Natural killer cell (primary cell): ENCODE measurements around the gene ECI2. TPM values are rescaled to one million over a fixed set of nuclear protein-coding genes. Genes with fewer than 3 reads are reported as not detected.
"Not testable (repeated sequence)": the region's sequence is repeated elsewhere in the genome, so short reads cannot be mapped to it uniquely, and the experiment has no call there.

Experiments used
- ATAC-seq, 3 donors: fragments of 150-1000 bp in 2 of 3; fragments of 200-7000 bp in 1 of 3; cut with Tn5 transposase; 1 replicate in 1 of 3; 2 replicates in 2 of 3; pipeline ENCODE4 v1.10.0; 2021; ENCODE audit warnings: mild to moderate bottlenecking in 2 of 3, moderate library complexity in 2 of 3
- DNase-seq, 2 donors: peaks; one replicate each; pipeline versions ENCODE4 v3.0.0 to v3.0.0-alpha.2; 2013 to 2021; ENCODE audit warnings: mixed read lengths in 1 of 2
- H3K27ac ChIP-seq: one replicate; pipeline ENCODE4 v1.5.1; 2013; ENCODE audit warnings: mild to moderate bottlenecking, low read length
- H3K27me3 ChIP-seq: one replicate; pipeline ENCODE4 v1.6.1; 2013; ENCODE audit warnings: low read length; ENCODE audit not compliant: control insufficient read depth, insufficient read depth
- H3K36me3 ChIP-seq: one replicate; pipeline ENCODE4 v1.6.1; 2013; ENCODE audit warnings: low read length; ENCODE audit not compliant: control insufficient read depth, insufficient read depth
- H3K4me1 ChIP-seq: one replicate; pipeline ENCODE4 v1.6.1; 2013; ENCODE audit warnings: low read length; ENCODE audit not compliant: control insufficient read depth, insufficient read depth
- H3K4me3 ChIP-seq: one replicate; pipeline ENCODE4 v1.5.1; 2013; ENCODE audit warnings: low read length
- H3K9me3 ChIP-seq: one replicate; pipeline ENCODE4 v1.6.1; 2013; ENCODE audit warnings: low read length; ENCODE audit not compliant: control insufficient read depth, insufficient read depth
- H3K27ac Mint-ChIP-seq, 2 donors: one replicate each; pipeline ENCODE4 v1.8.0; 2022; ENCODE audit warnings: mild to moderate bottlenecking in 2 of 2, mixed read lengths in 2 of 2, moderate library complexity in 1 of 2
- H3K27me3 Mint-ChIP-seq, 2 donors: one replicate each; pipeline ENCODE4 v1.8.0; 2022; ENCODE audit warnings: low read depth in 2 of 2, mixed read lengths in 2 of 2
- H3K36me3 Mint-ChIP-seq: one replicate; pipeline ENCODE4 v1.8.0; 2022; ENCODE audit warnings: mixed read lengths
- H3K4me1 Mint-ChIP-seq, 2 donors: one replicate each; pipeline ENCODE4 v1.8.0; 2022; ENCODE audit warnings: mixed read lengths in 2 of 2
- H3K4me3 Mint-ChIP-seq: one replicate; pipeline ENCODE4 v1.8.0; 2022; ENCODE audit warnings: mild to moderate bottlenecking, moderate library complexity, mixed read lengths
- H3K9me3 Mint-ChIP-seq, 2 donors: one replicate each; pipeline ENCODE4 v1.8.0; 2022; ENCODE audit warnings: mixed read lengths in 2 of 2
- WGBS: methylation state at CpG from one replicate; pipeline ENCODE4 v1.1.7; 2013; ENCODE audit warnings: missing lambda C conversion rate; ENCODE audit not compliant: insufficient coverage; 5-methylcytosine and 5-hydroxymethylcytosine counted together
- intact Hi-C: fragments of 100-400 bp; cut with micrococcal nuclease; formaldehyde crosslinking; loops from one replicate; pipeline ENCODE4 v1.14.2; 2022
- total RNA-seq, 4 donors: library from RNA; stranded (reverse); fragments of 120-200 nt in 1 of 4; gene quantifications; one replicate each; pipeline versions ENCODE4 v1.2.3 to v1.2.4, GENCODE V29; 2013 to 2022
- TF ChIP-seq, protein P1 (sequence below): fragments of 200-600 bp; IDR thresholded peaks from one replicate; pipeline ENCODE4 v1.8.0; 2022; ENCODE audit warnings: antibody characterized with exemption

The ECI2 gene
- total RNA-seq, 3 donors from 2014 or later (not counting 1 experiment from before 2014, with no cell fraction given) = 17.2 to 21.6 (median 19.6) TPM

DNA sequence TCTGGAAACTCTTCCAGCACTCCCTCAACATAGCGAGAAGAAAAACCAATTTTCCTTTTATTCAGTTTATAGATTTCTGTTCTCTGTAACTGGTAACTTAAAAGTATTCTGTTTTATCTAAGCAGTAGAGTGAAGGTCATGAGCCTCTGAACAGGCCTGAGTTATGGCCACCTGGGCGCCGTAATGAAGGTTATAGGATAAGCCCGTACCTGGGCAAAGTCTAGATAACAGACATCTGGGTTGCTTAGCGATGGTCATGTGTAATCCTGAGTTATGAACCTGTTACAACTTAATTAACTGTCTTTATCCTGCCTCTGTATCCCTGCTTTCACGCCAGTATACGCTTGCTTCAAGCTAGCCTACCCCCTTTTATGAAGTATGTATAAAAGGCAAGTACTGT, 43.4 kb downstream of the ECI2 start:
- DNase-seq = no peak
- TF ChIP-seq, protein P1, sequence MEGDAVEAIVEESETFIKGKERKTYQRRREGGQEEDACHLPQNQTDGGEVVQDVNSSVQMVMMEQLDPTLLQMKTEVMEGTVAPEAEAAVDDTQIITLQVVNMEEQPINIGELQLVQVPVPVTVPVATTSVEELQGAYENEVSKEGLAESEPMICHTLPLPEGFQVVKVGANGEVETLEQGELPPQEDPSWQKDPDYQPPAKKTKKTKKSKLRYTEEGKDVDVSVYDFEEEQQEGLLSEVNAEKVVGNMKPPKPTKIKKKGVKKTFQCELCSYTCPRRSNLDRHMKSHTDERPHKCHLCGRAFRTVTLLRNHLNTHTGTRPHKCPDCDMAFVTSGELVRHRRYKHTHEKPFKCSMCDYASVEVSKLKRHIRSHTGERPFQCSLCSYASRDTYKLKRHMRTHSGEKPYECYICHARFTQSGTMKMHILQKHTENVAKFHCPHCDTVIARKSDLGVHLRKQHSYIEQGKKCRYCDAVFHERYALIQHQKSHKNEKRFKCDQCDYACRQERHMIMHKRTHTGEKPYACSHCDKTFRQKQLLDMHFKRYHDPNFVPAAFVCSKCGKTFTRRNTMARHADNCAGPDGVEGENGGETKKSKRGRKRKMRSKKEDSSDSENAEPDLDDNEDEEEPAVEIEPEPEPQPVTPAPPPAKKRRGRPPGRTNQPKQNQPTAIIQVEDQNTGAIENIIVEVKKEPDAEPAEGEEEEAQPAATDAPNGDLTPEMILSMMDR = no peak
- no peaks in the 10 kb centered on the region for H3K27me3 ChIP-seq
- H3K4me1 ChIP-seq = no peaks in the 10 kb centered on the region
- H3K9me3 ChIP-seq = no peaks in the 10 kb centered on the region
- H3K27ac ChIP-seq = no peak overlapping the region
- Mint-ChIP-seq H3K27me3 (peaks cover 2 to 6% of the 10 kb centered on the region in 2 donors), H3K36me3 (no peaks in the 10 kb centered on the region), H3K27ac (no peak overlapping the region), H3K4me1 (no peaks in the 10 kb centered on the region), H3K9me3 (no peaks in the 10 kb centered on the region), H3K4me3 (no peak overlapping the region)
- no peak for ATAC-seq
- no peak overlapping the region for H3K4me3 ChIP-seq
- H3K36me3 ChIP-seq = no peaks in the 10 kb centered on the region
- 98% methylated on average over 6 of the region's 7 CpGs for WGBS
- intact Hi-C loops = no loop called here

GRCh38 chr6:4090043-4090442, 45.3 kb downstream of the ECI2 start:
- H3K9me3 Mint-ChIP-seq, H3K4me1 Mint-ChIP-seq, H3K9me3 ChIP-seq, H3K36me3 ChIP-seq, DNase-seq, intact Hi-C loops, ATAC-seq, H3K36me3 Mint-ChIP-seq, H3K4me3 Mint-ChIP-seq, H3K27ac ChIP-seq, H3K27ac Mint-ChIP-seq, H3K4me3 ChIP-seq, H3K27me3 ChIP-seq, H3K27me3 Mint-ChIP-seq, H3K4me1 ChIP-seq: not testable (repeated sequence)
- WGBS = 91% methylated on average over 26 of the region's 26 CpGs

DNA sequence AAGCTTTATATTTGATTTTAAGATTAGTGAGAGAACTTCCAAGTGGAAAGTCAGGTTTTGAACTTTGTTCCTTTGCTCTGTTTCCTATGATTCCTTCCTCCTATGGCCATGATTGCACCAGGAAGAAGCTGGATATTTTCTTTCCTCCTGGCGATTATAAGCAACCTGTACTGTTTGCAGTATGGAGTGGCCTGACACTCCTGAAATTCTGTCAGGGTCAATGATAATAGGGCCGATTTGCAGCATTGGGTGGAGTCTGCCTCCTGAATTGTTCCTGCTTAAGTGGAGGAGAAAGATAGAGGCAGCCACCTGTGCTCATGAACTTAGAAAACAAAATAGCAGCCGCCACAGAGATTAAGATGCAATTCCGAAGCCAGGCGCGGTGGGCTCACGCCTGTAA, 46.7 kb downstream of the ECI2 start:
- whole genome bisulfite sequencing = 90% methylated on average over 7 of the region's 7 CpGs
- Mint-ChIP-seq H3K4me3 (no peak overlapping the region), H3K36me3 (no peaks in the 10 kb centered on the region), H3K27me3 (peaks cover 0 to 6% of the 10 kb centered on the region in 2 donors), H3K4me1 (no peaks in the 10 kb centered on the region), H3K9me3 (no peaks in the 10 kb centered on the region), H3K27ac (no peak overlapping the region)
- Histone ChIP-seq H3K27me3 (no peaks in the 10 kb centered on the region), H3K4me3 (no peak overlapping the region), H3K36me3 (no peaks in the 10 kb centered on the region), H3K4me1 (no peaks in the 10 kb centered on the region), H3K27ac (no peak overlapping the region), H3K9me3 (no peaks in the 10 kb centered on the region)
- DNase-seq (no peak), ATAC-seq (no peak)
- TF ChIP-seq, protein P1 = no peak
- intact Hi-C loops = no loop called here

DNA sequence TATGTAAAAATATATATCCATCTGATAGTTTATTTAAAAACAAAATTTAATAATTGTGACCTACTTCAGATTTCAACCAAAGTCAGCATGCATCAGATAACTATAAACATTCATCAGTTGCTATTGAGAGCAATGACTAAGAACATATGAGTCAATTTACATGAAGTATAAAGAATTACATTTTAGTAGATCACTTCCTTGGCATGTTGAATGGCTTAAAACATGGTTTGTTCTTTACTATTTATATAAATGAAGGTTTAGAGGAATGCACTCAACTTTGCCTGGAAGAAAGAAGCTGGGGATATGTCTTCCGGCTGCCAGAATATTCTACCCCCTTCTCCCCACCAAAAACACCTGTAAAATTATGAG, 50.1 kb downstream of the ECI2 start:
- WGBS = no CpG with 5 or more reads among the region's 1 CpG
- intact Hi-C loops = no loop called here
- Mint-ChIP-seq H3K9me3 (no peaks in the 10 kb centered on the region), H3K4me1 (no peaks in the 10 kb centered on the region), H3K27ac (no peak overlapping the region), H3K4me3 (no peak overlapping the region), H3K36me3 (no peaks in the 10 kb centered on the region), H3K27me3 (peaks cover 0 to 7% of the 10 kb centered on the region in 2 donors)
- TF ChIP-seq, protein P1 = no peak
- Histone ChIP-seq H3K27me3 (no peaks in the 10 kb centered on the region), H3K36me3 (no peaks in the 10 kb centered on the region), H3K4me1 (no peaks in the 10 kb centered on the region), H3K9me3 (no peaks in the 10 kb centered on the region), H3K27ac (no peak overlapping the region), H3K4me3 (no peak overlapping the region)
- ATAC-seq (no peak), DNase-seq (no peak)
